GM18868 (cell line): ENCODE measurements around the gene HOXB9.
A peak's percentile ranks its signal among the peaks of the same experiment; 100 is the strongest.

Source experiments
- ATAC-seq: cut with Tn5 transposase; IDR thresholded peaks from one replicate; pipeline ENCODE4 v1.9.1; 2021; ENCODE audit warnings: mild to moderate bottlenecking, moderate library complexity; ENCODE audit not compliant: unreplicated experiment

Gene HOXB9

GRCh38 chr17:48639982-48640857 lies 14.1 kb upstream of the HOXB9 start:
- ATAC-seq: no peak

DNA sequence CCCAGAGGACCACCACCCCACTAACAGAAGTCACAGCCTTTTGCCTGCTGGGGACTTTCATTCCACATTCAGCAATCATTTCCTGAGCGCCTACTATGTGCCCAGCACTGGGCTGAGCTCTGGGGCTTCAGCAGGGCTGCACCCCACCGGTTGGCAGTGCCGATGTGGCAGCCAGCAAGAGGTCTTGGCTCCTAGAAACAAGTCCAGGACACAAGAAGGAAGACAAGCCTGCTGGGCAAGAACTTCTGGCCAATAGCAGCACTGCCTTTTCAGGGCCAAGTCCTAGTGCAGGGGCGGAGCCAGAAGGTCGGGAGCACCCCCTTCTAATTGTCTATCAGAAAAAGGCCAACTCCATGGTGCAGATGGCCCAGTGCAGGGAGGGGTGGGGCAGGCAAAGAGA lies 13.0 kb upstream of the HOXB9 start:
- no peak for ATAC-seq

DNA sequence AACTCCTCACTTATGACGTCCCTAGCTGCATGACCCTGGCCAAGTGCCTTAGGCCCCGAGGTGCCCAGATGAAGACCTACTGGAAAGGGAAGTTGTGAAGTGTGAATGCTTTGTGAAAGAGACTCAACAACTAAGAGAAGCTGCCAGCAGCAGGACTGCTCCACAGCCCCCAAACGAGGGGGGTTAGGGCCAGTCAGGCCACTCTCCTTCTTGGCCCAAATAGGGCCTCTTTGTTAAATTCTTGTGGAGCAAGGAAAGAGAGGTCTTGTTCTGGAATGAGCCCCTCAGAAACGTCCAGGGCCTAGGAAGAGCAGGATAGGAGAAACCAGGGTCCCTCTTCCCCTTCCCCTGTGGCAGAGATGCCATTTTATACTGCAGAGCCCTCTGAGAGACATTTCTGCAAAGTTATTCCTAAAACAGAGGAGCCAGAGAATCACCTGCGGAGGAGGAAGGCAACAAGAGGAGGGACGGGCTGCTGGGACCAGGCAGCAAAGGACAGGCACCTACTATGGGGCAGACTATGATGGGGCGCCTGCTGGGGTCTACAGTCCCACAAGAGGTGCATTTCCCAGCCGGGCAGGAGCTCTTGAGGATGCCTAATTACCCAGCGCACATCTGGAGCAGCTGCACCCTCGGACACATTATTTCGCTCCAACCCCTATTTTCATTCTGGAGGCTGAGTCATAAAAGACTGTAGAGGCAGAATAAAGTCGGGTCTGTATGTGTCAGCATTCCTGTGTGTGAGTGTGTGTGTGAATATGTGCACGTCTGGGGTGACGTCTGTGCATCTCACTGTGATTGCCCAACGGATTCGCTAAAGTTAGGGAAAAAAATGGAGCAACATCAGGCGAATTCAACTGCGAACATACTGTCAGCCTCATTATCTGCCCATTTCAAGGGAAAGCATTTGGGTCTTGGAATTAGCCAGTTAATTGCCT lies 11.4 kb upstream of the HOXB9 start:
- ATAC-seq: no peak

DNA sequence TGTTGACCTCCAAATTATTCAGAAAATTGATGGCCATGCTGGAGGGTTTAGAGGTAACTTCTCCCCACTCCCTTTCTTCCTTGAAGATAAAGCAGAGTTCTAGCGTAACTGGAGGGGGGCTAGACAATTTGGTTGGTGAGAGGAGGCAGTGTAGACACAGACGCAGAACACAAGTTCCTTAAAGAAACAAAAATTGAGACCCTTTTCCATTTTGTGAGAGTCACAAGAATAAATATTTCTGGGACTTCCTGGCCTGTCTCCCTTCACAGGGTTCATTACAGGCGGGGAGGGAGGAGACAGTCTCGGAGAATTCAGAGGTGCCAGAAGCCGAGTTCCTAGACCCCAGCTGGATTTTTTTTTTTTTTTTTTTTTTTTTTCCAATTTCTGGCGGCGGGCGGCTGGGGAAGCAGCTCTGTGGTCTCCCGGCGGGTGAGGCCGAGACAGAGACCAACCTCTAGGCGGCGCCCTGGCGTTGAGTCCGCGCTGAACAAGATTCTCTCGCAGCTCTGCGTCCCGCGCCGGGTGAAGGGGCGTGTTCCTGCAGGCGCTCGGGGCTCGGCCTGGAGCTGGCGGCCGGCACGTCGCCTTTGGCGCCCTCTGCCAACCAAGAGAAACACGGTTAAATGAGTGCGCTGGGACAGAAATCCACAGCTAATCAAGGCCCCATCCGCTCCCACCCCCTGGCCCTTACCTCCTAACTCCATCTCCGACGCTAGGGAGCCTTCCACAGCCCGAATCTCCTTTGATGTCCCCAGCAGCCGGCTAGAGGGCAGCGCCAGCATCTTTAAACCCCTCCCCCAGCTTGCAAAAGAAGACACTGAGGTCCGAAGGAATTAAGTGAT lies 10.2 kb upstream of the HOXB9 start:
- peak; percentile 54 for ATAC-seq

DNA sequence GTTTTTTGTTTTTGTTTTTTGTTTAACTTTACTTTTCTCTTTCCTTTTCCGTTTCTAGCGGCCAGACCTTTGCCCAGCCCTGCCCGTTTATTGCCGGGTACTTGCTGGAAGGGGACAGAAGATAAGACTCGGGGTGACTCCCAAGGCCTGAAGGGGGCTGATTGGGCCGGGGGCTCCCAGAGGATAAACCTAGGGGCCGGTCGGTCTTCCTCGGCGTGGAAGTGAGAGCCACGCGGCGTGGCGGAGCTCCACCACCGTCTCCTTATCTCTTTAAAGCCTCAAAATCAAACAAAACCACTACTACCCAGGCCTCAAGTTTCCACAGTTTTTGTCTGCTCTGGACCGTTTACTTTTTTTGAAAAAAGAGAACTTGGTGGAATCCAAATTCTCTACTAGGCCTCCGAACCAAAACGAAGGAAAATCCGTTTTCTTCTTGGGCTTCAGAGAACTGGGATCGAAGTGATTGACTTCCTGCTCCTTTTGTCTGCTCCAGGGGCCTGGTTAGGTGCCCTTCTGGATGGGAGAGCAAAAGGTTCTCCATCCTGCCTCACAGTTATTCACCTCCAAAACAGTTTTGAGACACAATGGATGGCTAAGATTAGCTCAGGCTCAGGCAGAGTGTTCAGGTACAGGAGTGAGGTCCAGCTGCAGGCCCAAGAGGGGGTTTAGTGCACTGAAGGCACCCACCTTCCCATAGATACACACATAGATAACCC lies 8.5 kb upstream of the HOXB9 start:
- ATAC-seq: no peak

- ATAC-seq: no peak
Observed at GRCh38 chr17:48633266-48633677, 7.1 kb upstream of the HOXB9 start.

DNA sequence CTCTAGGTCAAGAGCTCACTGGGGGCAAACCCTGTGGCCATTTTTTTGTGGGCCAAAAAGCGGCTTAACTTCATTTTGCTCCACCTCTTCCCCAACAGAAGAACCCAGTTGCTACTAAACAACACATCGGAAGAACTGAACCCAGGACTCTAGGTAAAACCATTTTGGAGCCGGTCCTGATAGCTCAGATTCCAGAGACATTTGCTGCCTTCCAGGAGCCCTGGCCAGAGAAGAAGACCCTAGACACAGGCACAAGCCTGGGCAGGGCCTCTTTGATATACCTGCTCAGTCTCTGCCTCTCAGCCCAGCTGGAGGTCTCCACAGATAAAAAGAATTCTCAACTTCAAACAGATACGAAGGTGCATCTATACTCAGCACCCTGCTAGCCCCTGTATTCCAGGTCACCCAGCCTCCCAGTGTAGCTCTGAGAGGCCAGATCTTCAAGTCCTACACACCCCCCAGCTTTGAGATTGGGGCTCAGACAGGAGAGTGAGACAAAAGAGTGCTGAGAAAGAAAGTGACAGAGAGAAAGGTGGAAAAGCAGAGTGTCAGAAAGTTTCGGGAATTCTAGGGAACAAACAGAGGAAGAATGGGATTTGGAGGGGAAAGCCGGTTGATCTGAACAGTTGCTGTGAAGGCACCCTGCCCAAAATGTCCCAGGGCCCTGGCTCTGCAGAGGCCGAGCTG lies 6.6 kb upstream of the HOXB9 start:
- ATAC-seq: no peak

GRCh38 chr17:48631693-48632578 lies 5.8 kb upstream of the HOXB9 start:
- no peak for ATAC-seq

GRCh38 chr17:48630925-48631692 lies 5.0 kb upstream of the HOXB9 start:
- ATAC-seq: no peak

- ATAC-seq: no peak
Observed at GRCh38 chr17:48630009-48630924, 4.1 kb upstream of the HOXB9 start.

DNA sequence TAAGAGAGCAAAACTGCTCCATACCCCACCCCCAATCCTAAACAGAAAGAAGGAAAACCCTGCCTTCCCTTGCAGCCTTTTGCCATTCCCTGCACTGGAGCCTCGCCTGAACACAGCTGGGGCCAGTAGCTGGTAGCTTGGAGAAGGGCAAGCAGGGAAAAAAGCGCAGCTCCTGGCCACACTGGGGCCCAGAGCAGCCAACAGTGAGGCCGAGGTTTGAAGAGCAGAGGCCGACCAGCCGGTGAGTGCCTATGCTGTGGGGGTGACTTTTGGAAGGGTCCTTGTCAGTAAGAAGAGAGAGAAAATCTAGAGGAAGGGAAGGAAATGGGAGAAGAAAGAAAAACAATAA lies 3.2 kb upstream of the HOXB9 start:
- ATAC-seq: no peak

DNA sequence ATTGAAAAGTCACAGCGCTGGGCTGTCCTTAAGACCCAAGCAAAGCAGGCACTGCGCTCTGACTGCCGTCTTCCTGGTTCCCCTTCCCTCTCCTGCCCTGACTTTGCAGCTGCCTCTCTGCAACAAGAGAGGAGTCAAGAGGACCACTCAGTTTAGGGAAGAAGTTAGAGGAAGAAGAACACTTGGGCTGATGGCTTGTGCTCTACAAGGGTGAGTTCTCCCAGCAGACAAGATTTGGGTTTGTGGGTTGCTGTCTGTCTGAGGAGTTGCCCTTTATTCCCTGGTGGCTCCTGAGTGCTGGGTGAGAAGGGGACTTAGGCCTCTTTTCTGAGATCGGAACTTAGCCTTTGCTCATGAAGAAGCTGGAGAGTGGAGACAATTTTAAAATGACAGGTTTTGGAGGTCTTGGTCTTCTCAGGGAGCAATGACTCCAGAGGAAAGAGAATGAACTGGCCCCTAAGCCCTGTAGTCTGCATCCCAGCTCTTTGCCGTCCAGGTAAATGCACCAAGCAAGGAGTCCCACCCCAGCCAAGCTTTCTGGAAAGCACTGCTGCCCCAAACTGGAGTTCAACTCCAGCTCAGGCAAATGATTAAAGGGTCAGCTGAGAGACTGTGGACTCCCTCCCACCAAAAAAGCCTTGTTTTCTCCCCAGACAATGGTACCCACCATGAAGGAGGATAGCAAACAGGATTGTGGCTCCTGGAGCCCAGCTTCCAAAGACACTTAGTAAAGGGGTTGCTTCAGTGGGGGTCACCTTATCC lies 2.7 kb upstream of the HOXB9 start:
- no peak for ATAC-seq

GRCh38 chr17:48627623-48628521 lies 1.7 kb upstream of the HOXB9 start:
- no peak for ATAC-seq

- ATAC-seq: no peak
Observed at GRCh38 chr17:48627118-48627597, 1.0 kb upstream of the HOXB9 start.
